ENCODE results near the gene C1orf35. TPM values are rescaled to one million over a fixed set of nuclear protein-coding genes. Genes with fewer than 3 reads are reported as not detected.

The C1orf35 gene
- total and polyA plus RNA-seq, 2 of the 8 experiments (the other 6 are each of a cell fraction or from before 2014, with no cell fraction given), result 18.6 to 19.9 TPM

DNA sequence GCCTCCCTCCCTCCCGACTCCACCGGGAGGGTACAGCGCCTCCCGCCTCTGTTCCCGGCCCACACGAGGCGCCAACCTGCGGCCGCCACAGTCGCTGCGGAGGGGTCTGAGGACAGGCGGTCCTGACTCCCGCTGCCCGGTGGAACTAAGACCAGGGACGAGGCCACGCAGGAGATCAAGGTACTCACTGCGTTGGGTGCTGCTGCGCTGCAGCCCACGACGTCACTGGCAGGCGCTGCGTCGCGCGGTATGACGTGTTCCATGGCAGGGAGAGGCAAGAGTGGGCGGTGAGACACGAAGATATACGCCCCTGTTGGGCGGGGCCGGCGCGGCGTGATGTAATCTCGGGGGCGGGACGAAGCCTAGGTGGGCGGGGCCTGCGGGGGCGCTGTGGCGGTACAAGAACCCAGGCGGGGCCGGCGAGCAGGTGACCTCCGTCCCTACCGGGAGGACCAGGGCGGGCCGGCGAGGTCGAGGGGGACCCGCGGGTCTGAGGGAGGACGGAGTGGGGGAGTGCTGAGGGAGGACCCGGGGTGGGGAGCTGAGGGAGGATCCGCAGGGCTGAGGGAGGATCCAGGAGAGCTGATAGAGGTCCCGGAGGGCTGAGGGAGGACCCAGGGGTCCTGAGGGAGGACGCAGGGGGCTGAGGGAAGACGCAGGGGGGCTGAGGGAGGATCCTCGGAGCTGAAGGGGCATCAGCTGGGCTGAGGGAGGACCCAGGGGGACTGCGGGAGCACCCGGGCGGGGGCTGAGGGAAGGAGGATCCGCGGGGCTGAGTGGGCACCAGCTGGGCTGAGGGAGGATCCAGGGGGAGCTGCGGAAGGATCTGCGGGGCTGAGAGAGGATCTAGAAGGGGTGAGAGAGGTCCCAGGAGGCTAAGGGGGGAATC, 6.2 kb upstream of the C1orf35 start, which contains the start of gene MRPL55 (continued):
- TF ChIP-seq YY1 (IDR thresholded peaks at IDR 0.05; ENCODE audit: low read depth, low read length) (0 out of 2 replicates have a peak, but pooled peaks have one; percentile 2), TEAD4 (IDR thresholded peaks at IDR 0.05; ENCODE audit: low read depth, low read length) (no peak; the same call in 1 of the 2 replicates), CREB1 (IDR thresholded peaks at IDR 0.05) (peak; percentile 100), KDM5A (IDR thresholded peaks at IDR 0.05; ENCODE audit: low read length) (peak; percentile 97), BCL11A (IDR thresholded peaks at IDR 0.05; ENCODE audit: low read depth in 2 of 2, low read length in 2 of 2) (no peak)
- TF ChIP-seq, protein P1, sequence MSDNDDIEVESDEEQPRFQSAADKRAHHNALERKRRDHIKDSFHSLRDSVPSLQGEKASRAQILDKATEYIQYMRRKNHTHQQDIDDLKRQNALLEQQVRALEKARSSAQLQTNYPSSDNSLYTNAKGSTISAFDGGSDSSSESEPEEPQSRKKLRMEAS (IDR thresholded peaks at IDR 0.05), result peak; percentile 46; the same call in 1 of the 2 replicates
